Endothelial cell (in vitro differentiated cells): ENCODE results near the gene EPS8. TPM values are rescaled to one million over a fixed set of nuclear protein-coding genes. Genes with fewer than 3 reads are reported as not detected.
"Not testable (repeated sequence)": the region's sequence is repeated elsewhere in the genome, so short reads cannot be mapped to it uniquely, and the experiment has no call there.

Experiments
- DNase-seq: peaks from one replicate; pipeline ENCODE4 v3.0.0; 2021; ENCODE audit warnings: low spot score
- H3K27ac Mint-ChIP-seq: one replicate; pipeline ENCODE4 v1.8.0; 2021; ENCODE audit warnings: mixed read lengths, inconsistent platforms; ENCODE audit not compliant: unreplicated experiment
- H3K27me3 Mint-ChIP-seq: one replicate; pipeline ENCODE4 v1.8.0; 2021; ENCODE audit warnings: mild to moderate bottlenecking, moderate library complexity, mixed read lengths, inconsistent platforms; ENCODE audit not compliant: unreplicated experiment
- H3K36me3 Mint-ChIP-seq: one replicate; pipeline ENCODE4 v1.8.0; 2021; ENCODE audit warnings: mild to moderate bottlenecking, low read depth, mixed read lengths, inconsistent platforms; ENCODE audit not compliant: unreplicated experiment
- H3K4me1 Mint-ChIP-seq: one replicate; pipeline ENCODE4 v1.8.0; 2021; ENCODE audit warnings: mild to moderate bottlenecking, mixed read lengths, inconsistent platforms; ENCODE audit not compliant: unreplicated experiment
- H3K4me3 Mint-ChIP-seq: one replicate; pipeline ENCODE4 v1.8.0; 2021; ENCODE audit warnings: mild to moderate bottlenecking, mixed read lengths, inconsistent platforms; ENCODE audit not compliant: unreplicated experiment
- H3K9me3 Mint-ChIP-seq: one replicate; pipeline ENCODE4 v1.8.0; 2021; ENCODE audit warnings: mixed read lengths, inconsistent platforms; ENCODE audit not compliant: unreplicated experiment
- total RNA-seq: library from RNA; stranded (reverse); fragmentation: NEBNext Ultra II Directional; extraction: Animal tissue kit (Norgen Biotek cat#: 25700); gene quantifications from one replicate; pipeline ENCODE4 v1.2.1, GENCODE V29; 2021; ENCODE audit not compliant: unreplicated experiment
- TF ChIP-seq, protein P1 (sequence below): fragments of 200-600 bp; sonication (generic); IDR thresholded peaks from one replicate; pipeline ENCODE4 v1.5.0; 2021; ENCODE audit warnings: antibody characterized with exemption; ENCODE audit not compliant: unreplicated experiment

EPS8 gene
- total RNA-seq, 1 donor from 2014 or later, result 2.7 TPM

DNA sequence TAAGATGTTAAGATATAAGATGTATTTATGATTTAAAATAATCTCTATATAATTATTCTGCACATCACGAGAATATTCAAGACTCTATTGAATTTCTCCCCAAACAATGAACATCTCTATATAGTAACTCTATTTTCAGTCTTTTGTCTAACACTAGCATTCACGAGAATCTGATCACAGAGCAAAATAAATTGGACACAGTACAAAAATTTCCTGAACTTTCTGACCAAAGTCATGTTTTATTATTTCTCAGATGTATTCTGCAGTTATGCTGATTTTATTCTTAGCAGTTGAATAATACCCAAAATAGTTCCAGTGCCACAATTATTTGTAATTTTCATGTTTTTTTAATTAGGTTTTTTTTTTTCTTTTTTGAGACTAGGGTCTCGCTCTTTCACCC lies 19.6 kb downstream of the EPS8 start:
- no peak for DNase-seq
- H3K36me3 Mint-ChIP-seq, result no peaks in the 10 kb centered on the region
- TF ChIP-seq, protein P1, sequence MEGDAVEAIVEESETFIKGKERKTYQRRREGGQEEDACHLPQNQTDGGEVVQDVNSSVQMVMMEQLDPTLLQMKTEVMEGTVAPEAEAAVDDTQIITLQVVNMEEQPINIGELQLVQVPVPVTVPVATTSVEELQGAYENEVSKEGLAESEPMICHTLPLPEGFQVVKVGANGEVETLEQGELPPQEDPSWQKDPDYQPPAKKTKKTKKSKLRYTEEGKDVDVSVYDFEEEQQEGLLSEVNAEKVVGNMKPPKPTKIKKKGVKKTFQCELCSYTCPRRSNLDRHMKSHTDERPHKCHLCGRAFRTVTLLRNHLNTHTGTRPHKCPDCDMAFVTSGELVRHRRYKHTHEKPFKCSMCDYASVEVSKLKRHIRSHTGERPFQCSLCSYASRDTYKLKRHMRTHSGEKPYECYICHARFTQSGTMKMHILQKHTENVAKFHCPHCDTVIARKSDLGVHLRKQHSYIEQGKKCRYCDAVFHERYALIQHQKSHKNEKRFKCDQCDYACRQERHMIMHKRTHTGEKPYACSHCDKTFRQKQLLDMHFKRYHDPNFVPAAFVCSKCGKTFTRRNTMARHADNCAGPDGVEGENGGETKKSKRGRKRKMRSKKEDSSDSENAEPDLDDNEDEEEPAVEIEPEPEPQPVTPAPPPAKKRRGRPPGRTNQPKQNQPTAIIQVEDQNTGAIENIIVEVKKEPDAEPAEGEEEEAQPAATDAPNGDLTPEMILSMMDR, result no peak
- no peaks in the 10 kb centered on the region for H3K4me1 Mint-ChIP-seq
- no peaks in the 10 kb centered on the region for H3K27me3 Mint-ChIP-seq
- no peaks in the 10 kb centered on the region for H3K9me3 Mint-ChIP-seq
- no peak overlapping the region for H3K4me3 Mint-ChIP-seq
- H3K27ac Mint-ChIP-seq, result no peak overlapping the region

DNA sequence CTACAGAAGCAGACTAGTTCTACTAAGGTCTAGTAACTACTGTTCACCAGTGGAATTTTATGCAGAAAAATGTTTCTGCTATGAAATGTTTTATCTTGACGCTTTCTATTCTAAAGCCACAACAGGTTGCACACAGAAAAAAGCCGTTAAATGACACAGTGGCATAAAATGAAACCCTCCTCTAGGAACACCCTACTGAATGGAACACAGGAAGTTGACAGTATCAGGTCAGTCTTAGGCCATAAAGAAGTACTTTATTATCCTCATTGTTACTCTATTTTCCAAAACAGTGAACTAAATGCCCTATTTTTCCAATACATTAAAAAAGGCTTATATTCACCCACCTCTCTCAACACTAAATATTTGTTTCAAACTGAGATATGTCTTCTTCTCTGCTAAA lies 21.9 kb downstream of the EPS8 start:
- H3K27ac Mint-ChIP-seq, result no peak overlapping the region
- no peak overlapping the region for H3K4me3 Mint-ChIP-seq
- H3K9me3 Mint-ChIP-seq, result no peaks in the 10 kb centered on the region
- H3K4me1 Mint-ChIP-seq, result no peaks in the 10 kb centered on the region
- TF ChIP-seq, protein P1, result no peak
- no peaks in the 10 kb centered on the region for H3K36me3 Mint-ChIP-seq
- no peak for DNase-seq
- no peaks in the 10 kb centered on the region for H3K27me3 Mint-ChIP-seq

DNA sequence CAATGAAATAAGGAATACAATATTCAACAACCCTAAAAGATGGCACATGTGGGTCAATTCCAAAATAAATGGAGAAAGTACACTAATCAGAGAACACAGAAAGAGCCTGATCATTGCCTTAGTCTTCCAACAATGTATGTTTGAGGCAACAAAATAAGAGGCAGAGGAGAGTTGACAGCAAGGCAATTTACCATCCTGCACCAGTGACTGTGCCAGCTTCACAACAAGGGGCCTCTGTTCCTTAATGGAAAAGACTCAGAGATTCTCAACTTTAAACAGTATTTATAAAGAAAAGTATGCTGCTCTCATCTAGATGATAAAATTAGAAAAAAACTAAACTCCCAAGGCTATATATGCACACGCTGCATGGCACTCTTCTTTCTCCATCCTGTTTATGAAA lies 25.9 kb downstream of the EPS8 start:
- H3K27ac Mint-ChIP-seq, result no peak overlapping the region
- H3K4me3 Mint-ChIP-seq, result no peak overlapping the region
- TF ChIP-seq, protein P1, result no peak
- no peaks in the 10 kb centered on the region for H3K4me1 Mint-ChIP-seq
- no peaks in the 10 kb centered on the region for H3K36me3 Mint-ChIP-seq
- H3K9me3 Mint-ChIP-seq, result no peaks in the 10 kb centered on the region
- H3K27me3 Mint-ChIP-seq, result no peaks in the 10 kb centered on the region
- DNase-seq, result no peak

DNA sequence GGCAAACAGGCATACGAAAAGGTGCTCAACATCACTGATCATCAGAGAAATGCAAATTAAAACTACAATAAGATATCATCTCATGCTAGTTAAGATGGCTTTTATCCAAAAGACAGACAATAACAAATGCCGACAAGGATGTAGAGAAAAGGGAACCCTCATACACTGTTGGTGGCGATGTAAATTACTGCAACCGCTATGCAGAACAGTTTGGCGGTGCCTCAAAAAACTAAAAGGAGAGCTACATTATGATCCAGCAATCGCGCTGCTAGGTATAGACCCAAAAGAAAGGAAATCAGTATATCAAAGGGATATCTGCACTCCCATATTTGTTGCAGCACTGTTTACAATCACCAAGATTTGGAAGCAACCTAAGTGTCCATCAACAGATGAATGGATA lies 27.0 kb downstream of the EPS8 start:
- not testable (repeated sequence) for H3K9me3 Mint-ChIP-seq, H3K27me3 Mint-ChIP-seq, DNase-seq, H3K27ac Mint-ChIP-seq, H3K36me3 Mint-ChIP-seq, H3K4me1 Mint-ChIP-seq, H3K4me3 Mint-ChIP-seq

DNA sequence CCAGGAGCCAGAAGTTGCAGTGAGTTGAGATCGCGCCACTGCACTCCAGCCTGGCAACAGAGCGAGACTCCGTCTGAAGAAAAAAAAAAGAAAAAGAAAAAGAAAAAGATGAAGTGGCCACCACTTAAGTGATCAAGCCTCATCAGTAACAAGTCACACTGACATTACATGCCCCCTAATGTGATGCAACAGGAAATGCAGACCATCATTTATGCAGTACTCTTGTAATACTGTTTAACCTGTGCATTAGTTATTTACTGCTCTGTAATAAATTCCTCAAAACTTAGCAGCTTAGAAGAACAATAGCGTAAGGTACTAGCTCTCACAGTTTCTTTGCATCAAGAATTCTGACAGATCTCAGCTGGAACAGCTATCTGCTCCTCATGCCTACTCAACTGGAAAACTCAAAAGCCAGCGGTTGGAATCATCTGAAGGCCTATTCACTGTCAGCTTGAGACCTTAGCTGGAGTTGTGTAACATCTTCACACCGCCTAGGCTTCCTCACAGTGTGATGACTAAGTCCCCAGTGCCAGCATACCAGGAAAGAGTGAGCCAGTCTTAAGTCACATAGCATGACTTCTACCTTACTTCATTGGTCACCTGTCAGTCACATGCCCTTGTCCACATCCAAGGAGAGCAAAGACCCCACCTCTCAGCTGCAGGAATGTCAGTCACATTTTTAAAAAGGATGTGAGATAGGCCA lies 31.5 kb downstream of the EPS8 start:
- Mint-ChIP-seq H3K27ac (no peak overlapping the region), H3K36me3 (no peaks in the 10 kb centered on the region), H3K4me1 (peaks cover 5% of the 10 kb centered on the region), H3K27me3 (no peaks in the 10 kb centered on the region), H3K4me3 (no peak overlapping the region), H3K9me3 (no peaks in the 10 kb centered on the region)
- DNase-seq, result no peak
- TF ChIP-seq, protein P1, result no peak
